Memory B cell (primary cell): ENCODE data around the gene SLC25A17.

Source experiments
- ATAC-seq: fragments of 150-1000 bp; cut with Tn5 transposase; 2 replicates; pipeline ENCODE4 v1.10.0; 2021; ENCODE audit warnings: low read depth, mild to moderate bottlenecking, moderate library complexity
- DNase-seq, 2 donors: peaks; one replicate each; pipeline ENCODE4 v3.0.0; 2022; ENCODE audit warnings: low spot score in 2 of 2
- H3K27ac Mint-ChIP-seq: one replicate; pipeline ENCODE4 v1.8.0; 2022; ENCODE audit warnings: mild to moderate bottlenecking, moderate library complexity, mixed read lengths
- H3K27me3 Mint-ChIP-seq: one replicate; pipeline ENCODE4 v1.8.0; 2022; ENCODE audit warnings: mixed read lengths
- H3K36me3 Mint-ChIP-seq: one replicate; pipeline ENCODE4 v1.8.0; 2022; ENCODE audit warnings: mild to moderate bottlenecking, mixed read lengths
- H3K4me1 Mint-ChIP-seq: one replicate; pipeline ENCODE4 v1.8.0; 2022; ENCODE audit warnings: mixed read lengths
- H3K4me3 Mint-ChIP-seq: one replicate; pipeline ENCODE4 v1.8.0; 2022; ENCODE audit warnings: mild to moderate bottlenecking, moderate library complexity, mixed read lengths
- H3K9me3 Mint-ChIP-seq: one replicate; pipeline ENCODE4 v1.8.0; 2022; ENCODE audit warnings: mixed read lengths

The SLC25A17 gene

GRCh38 chr22:40758390-40758789 is 60.8 kb downstream of the SLC25A17 start:
- H3K27ac Mint-ChIP-seq: no peak overlapping the region
- no peaks in the 10 kb centered on the region for H3K9me3 Mint-ChIP-seq
- H3K27me3 Mint-ChIP-seq: no peaks in the 10 kb centered on the region
- DNase-seq (no peak), ATAC-seq (no peak)
- H3K36me3 Mint-ChIP-seq: no peaks in the 10 kb centered on the region
- peaks cover 7% of the 10 kb centered on the region for H3K4me1 Mint-ChIP-seq
- H3K4me3 Mint-ChIP-seq: no peak overlapping the region

- H3K9me3 Mint-ChIP-seq: no peaks in the 10 kb centered on the region
- no peak overlapping the region for H3K27ac Mint-ChIP-seq
- peaks cover 2% of the 10 kb centered on the region for H3K4me1 Mint-ChIP-seq
- H3K27me3 Mint-ChIP-seq: no peaks in the 10 kb centered on the region
- no peak for DNase-seq
- no peak for ATAC-seq
- no peak overlapping the region for H3K4me3 Mint-ChIP-seq
- H3K36me3 Mint-ChIP-seq: no peaks in the 10 kb centered on the region
Observed at GRCh38 chr22:40757071-40757470, 62.1 kb downstream of the SLC25A17 start.

- no peak for ATAC-seq
- Mint-ChIP-seq H3K27me3 (no peaks in the 10 kb centered on the region), H3K4me1 (peaks cover 2% of the 10 kb centered on the region), H3K27ac (no peak overlapping the region), H3K36me3 (peaks cover 1% of the 10 kb centered on the region), H3K4me3 (no peak overlapping the region), H3K9me3 (no peaks in the 10 kb centered on the region)
- no peak for DNase-seq
Observed at GRCh38 chr22:40753114-40753513, 66.0 kb downstream of the SLC25A17 start.

GRCh38 chr22:40751250-40751649 is 67.9 kb downstream of the SLC25A17 start:
- no peak overlapping the region for H3K27ac Mint-ChIP-seq
- no peaks in the 10 kb centered on the region for H3K9me3 Mint-ChIP-seq
- peaks cover 1% of the 10 kb centered on the region for H3K36me3 Mint-ChIP-seq
- no peaks in the 10 kb centered on the region for H3K4me1 Mint-ChIP-seq
- ATAC-seq (no peak), DNase-seq (no peak)
- no peaks in the 10 kb centered on the region for H3K27me3 Mint-ChIP-seq
- H3K4me3 Mint-ChIP-seq: no peak overlapping the region

GRCh38 chr22:40749829-40750228 is 69.3 kb downstream of the SLC25A17 start:
- Mint-ChIP-seq H3K4me1 (no peaks in the 10 kb centered on the region), H3K4me3 (no peak overlapping the region), H3K27ac (no peak overlapping the region), H3K36me3 (peaks cover 1% of the 10 kb centered on the region), H3K9me3 (no peaks in the 10 kb centered on the region), H3K27me3 (no peaks in the 10 kb centered on the region)
- DNase-seq: no peak
- no peak for ATAC-seq

- DNase-seq (no peak), ATAC-seq (no peak)
- Mint-ChIP-seq H3K27me3 (no peaks in the 10 kb centered on the region), H3K4me1 (no peaks in the 10 kb centered on the region), H3K9me3 (no peaks in the 10 kb centered on the region), H3K4me3 (no peak overlapping the region), H3K27ac (no peak overlapping the region), H3K36me3 (peaks cover 1% of the 10 kb centered on the region)
Observed at GRCh38 chr22:40748388-40749355, 70.5 kb downstream of the SLC25A17 start.

GRCh38 chr22:40747361-40747760 is 71.8 kb downstream of the SLC25A17 start:
- peaks cover 1% of the 10 kb centered on the region for H3K36me3 Mint-ChIP-seq
- H3K9me3 Mint-ChIP-seq: no peaks in the 10 kb centered on the region
- no peak overlapping the region for H3K4me3 Mint-ChIP-seq
- no peaks in the 10 kb centered on the region for H3K4me1 Mint-ChIP-seq
- no peaks in the 10 kb centered on the region for H3K27me3 Mint-ChIP-seq
- no peak for DNase-seq
- no peak for ATAC-seq
- H3K27ac Mint-ChIP-seq: no peak overlapping the region

GRCh38 chr22:40746428-40747220 is 72.5 kb downstream of the SLC25A17 start:
- Mint-ChIP-seq H3K27me3 (no peaks in the 10 kb centered on the region), H3K36me3 (peaks cover 1% of the 10 kb centered on the region), H3K9me3 (no peaks in the 10 kb centered on the region), H3K4me3 (no peak overlapping the region), H3K27ac (no peak overlapping the region), H3K4me1 (no peaks in the 10 kb centered on the region)
- DNase-seq: no peak
- ATAC-seq: no peak

- ATAC-seq: no peak
- no peak overlapping the region for H3K27ac Mint-ChIP-seq
Observed at GRCh38 chr22:40743768-40744167, 75.4 kb downstream of the SLC25A17 start.

GRCh38 chr22:40741116-40741515 is 78.0 kb downstream of the SLC25A17 start:
- no peaks in the 10 kb centered on the region for H3K4me1 Mint-ChIP-seq
- H3K9me3 Mint-ChIP-seq: no peaks in the 10 kb centered on the region
- H3K4me3 Mint-ChIP-seq: no peak overlapping the region
- H3K27ac Mint-ChIP-seq: no peak overlapping the region
- no peaks in the 10 kb centered on the region for H3K36me3 Mint-ChIP-seq
- DNase-seq (no peak), ATAC-seq (no peak)
- no peaks in the 10 kb centered on the region for H3K27me3 Mint-ChIP-seq

More at GRCh38 chr22:40743768-40744167, 75.4 kb downstream of the SLC25A17 start:
- Mint-ChIP-seq H3K4me3 (no peak overlapping the region), H3K4me1 (no peaks in the 10 kb centered on the region), H3K27me3 (no peaks in the 10 kb centered on the region), H3K9me3 (no peaks in the 10 kb centered on the region), H3K36me3 (peaks cover 1% of the 10 kb centered on the region)
- no peak for DNase-seq

GRCh38 chr22:40739721-40740120 is 79.4 kb downstream of the SLC25A17 start:
- H3K36me3 Mint-ChIP-seq: no peaks in the 10 kb centered on the region
- no peak overlapping the region for H3K27ac Mint-ChIP-seq
- H3K27me3 Mint-ChIP-seq: peaks cover 3% of the 10 kb centered on the region
- DNase-seq (no peak), ATAC-seq (no peak)
- no peak overlapping the region for H3K4me3 Mint-ChIP-seq
- H3K4me1 Mint-ChIP-seq: no peaks in the 10 kb centered on the region
- no peaks in the 10 kb centered on the region for H3K9me3 Mint-ChIP-seq

GRCh38 chr22:40733919-40734318 is 85.2 kb downstream of the SLC25A17 start:
- ATAC-seq: no peak
- Mint-ChIP-seq H3K36me3 (no peaks in the 10 kb centered on the region), H3K4me3 (no peak overlapping the region), H3K27me3 (peaks cover 6% of the 10 kb centered on the region), H3K4me1 (peaks cover 3% of the 10 kb centered on the region), H3K9me3 (no peaks in the 10 kb centered on the region), H3K27ac (no peak overlapping the region)
- no peak for DNase-seq

GRCh38 chr22:40732999-40733292 is 86.2 kb downstream of the SLC25A17 start:
- Mint-ChIP-seq H3K9me3 (no peaks in the 10 kb centered on the region), H3K4me3 (no peak overlapping the region), H3K4me1 (peaks cover 7% of the 10 kb centered on the region), H3K27me3 (peaks cover 6% of the 10 kb centered on the region), H3K36me3 (no peaks in the 10 kb centered on the region), H3K27ac (no peak overlapping the region)
- ATAC-seq (no peak), DNase-seq (no peak)

GRCh38 chr22:40729284-40729683 is 89.9 kb downstream of the SLC25A17 start:
- peaks cover 14% of the 10 kb centered on the region for H3K4me1 Mint-ChIP-seq
- ATAC-seq (no peak), DNase-seq (no peak)
- H3K9me3 Mint-ChIP-seq: no peaks in the 10 kb centered on the region
- H3K4me3 Mint-ChIP-seq: no peak overlapping the region
- H3K27ac Mint-ChIP-seq: no peak overlapping the region
- no peaks in the 10 kb centered on the region for H3K36me3 Mint-ChIP-seq
- H3K27me3 Mint-ChIP-seq: peaks cover 5% of the 10 kb centered on the region
